ENCODE measurements around the gene DGCR6L.
A peak's percentile ranks its signal among the peaks of the same experiment; 100 is the strongest.
"Not testable (repeated sequence)": the region's sequence is repeated elsewhere in the genome, so short reads cannot be mapped to it uniquely, and the experiment has no call there.

DGCR6L gene

GRCh38 chr22:20319745-20320658 lies at the start of gene DGCR6L:
DGCR6L (minus strand) TSS chr22:20320060; CDS start chr22:20319988, 72 bp downstream.
- peak; percentile 94 for DNase-seq (ENCODE audit: low spot score)

- not testable (repeated sequence) for DNase-seq (ENCODE audit: low spot score)
Observed at GRCh38 chr22:20368875-20369274, 49.0 kb upstream of the DGCR6L start.

GRCh38 chr22:20366841-20367240 lies 47.0 kb upstream of the DGCR6L start:
- not testable (repeated sequence) for DNase-seq (ENCODE audit: low spot score)

GRCh38 chr22:20364335-20365260 lies 44.7 kb upstream of the DGCR6L start:
- DNase-seq (ENCODE audit: low spot score): not testable (repeated sequence)

- peak; percentile 25 for DNase-seq (ENCODE audit: low spot score)
Observed at GRCh38 chr22:20362403-20362802, 42.5 kb upstream of the DGCR6L start.

- DNase-seq (ENCODE audit: low spot score): not testable (repeated sequence)
Observed at GRCh38 chr22:20361752-20362229, 41.9 kb upstream of the DGCR6L start.

- DNase-seq (ENCODE audit: low spot score): not testable (repeated sequence)
Observed at GRCh38 chr22:20360866-20361751, 41.2 kb upstream of the DGCR6L start.

GRCh38 chr22:20360261-20360660 lies 40.4 kb upstream of the DGCR6L start:
- DNase-seq (ENCODE audit: low spot score): not testable (repeated sequence)

GRCh38 chr22:20358503-20359239 lies 38.8 kb upstream of the DGCR6L start:
- not testable (repeated sequence) for DNase-seq (ENCODE audit: low spot score)

- DNase-seq (ENCODE audit: low spot score): not testable (repeated sequence)
Observed at GRCh38 chr22:20357967-20358366, 38.1 kb upstream of the DGCR6L start.

- DNase-seq (ENCODE audit: low spot score): not testable (repeated sequence)
Observed at GRCh38 chr22:20356906-20357305, 37.0 kb upstream of the DGCR6L start.

- DNase-seq (ENCODE audit: low spot score): not testable (repeated sequence)
Observed at GRCh38 chr22:20355939-20356636, 36.2 kb upstream of the DGCR6L start.

- no peak for DNase-seq (ENCODE audit: low spot score)
Observed at GRCh38 chr22:20354238-20354975, 34.5 kb upstream of the DGCR6L start.

- DNase-seq (ENCODE audit: low spot score): not testable (repeated sequence)
Observed at GRCh38 chr22:20352536-20352935, 32.7 kb upstream of the DGCR6L start.

- DNase-seq (ENCODE audit: low spot score): not testable (repeated sequence)
Observed at GRCh38 chr22:20346553-20346952, 26.7 kb upstream of the DGCR6L start.

GRCh38 chr22:20338291-20338690 lies 18.4 kb upstream of the DGCR6L start:
- DNase-seq (ENCODE audit: low spot score): not testable (repeated sequence)

GRCh38 chr22:20337807-20338206 lies 17.9 kb upstream of the DGCR6L start:
- not testable (repeated sequence) for DNase-seq (ENCODE audit: low spot score)

GRCh38 chr22:20336561-20336960 lies 16.7 kb upstream of the DGCR6L start:
- DNase-seq (ENCODE audit: low spot score): not testable (repeated sequence)

- DNase-seq (ENCODE audit: low spot score): not testable (repeated sequence)
Observed at GRCh38 chr22:20328569-20328930, 8.7 kb upstream of the DGCR6L start.

All from NAMALWA (cell line).